Astrocyte (in vitro differentiated cells and primary cell): ENCODE measurements around the gene RPN2. TPM values are rescaled to one million over a fixed set of nuclear protein-coding genes. Genes with fewer than 3 reads are reported as not detected.

Experiments
- DNase-seq: peaks from one replicate; pipeline ENCODE4 v3.0.0-alpha.2; 2010; ENCODE audit warnings: low read depth
- FAIRE-seq: peaks from 2 replicates; lab custom pipeline; 2011; peaks lifted over from hg19 to GRCh38; lab: Jason Lieb, UNC
- H2AFZ ChIP-seq: 2 replicates; pipeline ENCODE4 v1.6.0; 2012; ENCODE audit warnings: low read depth, low read length, inconsistent platforms
- H3K27ac ChIP-seq: 2 replicates; pipeline ENCODE4 v1.5.1; 2011; ENCODE audit warnings: low read depth, low read length, inconsistent platforms
- H3K27me3 ChIP-seq: 2 replicates; pipeline ENCODE4 v1.6.0; 2011; ENCODE audit warnings: low read length, inconsistent platforms; ENCODE audit not compliant: insufficient read depth
- H3K36me3 ChIP-seq: 2 replicates; pipeline ENCODE4 v1.5.1; 2011; ENCODE audit warnings: low read length, inconsistent platforms; ENCODE audit not compliant: insufficient read depth
- H3K4me1 ChIP-seq: 2 replicates; pipeline ENCODE4 v1.5.1; 2011; ENCODE audit warnings: low read length, inconsistent platforms; ENCODE audit not compliant: insufficient read depth
- H3K4me2 ChIP-seq: 2 replicates; pipeline ENCODE4 v1.6.0; 2012; ENCODE audit warnings: low read length, inconsistent platforms
- H3K4me3 ChIP-seq: 2 replicates; pipeline ENCODE4 v1.5.1; 2011; ENCODE audit warnings: low read depth, mild to moderate bottlenecking, low read length, inconsistent platforms; ENCODE audit not compliant: insufficient read depth
- H3K79me2 ChIP-seq: 2 replicates; pipeline ENCODE4 v1.6.0; 2012; ENCODE audit warnings: mild to moderate bottlenecking, low read length, inconsistent platforms; ENCODE audit not compliant: insufficient read depth
- H3K9ac ChIP-seq: 2 replicates; pipeline ENCODE4 v1.6.0; 2012; ENCODE audit warnings: mild to moderate bottlenecking, low read length, inconsistent platforms
- H3K9me3 ChIP-seq: 2 replicates; pipeline ENCODE4 v1.5.1; 2012; ENCODE audit warnings: low read depth, mild to moderate bottlenecking, low read length, inconsistent platforms; ENCODE audit not compliant: insufficient read depth
- H4K20me1 ChIP-seq: 2 replicates; pipeline ENCODE4 v1.6.0; 2012; ENCODE audit warnings: low read length, inconsistent platforms; ENCODE audit not compliant: insufficient read depth
- H3K27ac Mint-ChIP-seq: one replicate; pipeline ENCODE4 v1.8.0; 2021; ENCODE audit warnings: mild to moderate bottlenecking, mixed read lengths; ENCODE audit not compliant: unreplicated experiment
- H3K27me3 Mint-ChIP-seq: one replicate; pipeline ENCODE4 v1.8.0; 2021; ENCODE audit warnings: low read depth, mixed read lengths; ENCODE audit not compliant: unreplicated experiment
- H3K36me3 Mint-ChIP-seq: one replicate; pipeline ENCODE4 v1.8.0; 2021; ENCODE audit warnings: low read depth, mixed read lengths; ENCODE audit not compliant: unreplicated experiment
- H3K4me1 Mint-ChIP-seq: one replicate; pipeline ENCODE4 v1.8.0; 2021; ENCODE audit warnings: low read depth, mixed read lengths; ENCODE audit not compliant: unreplicated experiment
- H3K4me3 Mint-ChIP-seq: one replicate; pipeline ENCODE4 v1.8.0; 2021; ENCODE audit warnings: mild to moderate bottlenecking, moderate library complexity, mixed read lengths; ENCODE audit not compliant: unreplicated experiment
- H3K9me3 Mint-ChIP-seq: one replicate; pipeline ENCODE4 v1.8.0; 2021; ENCODE audit warnings: mild to moderate bottlenecking, mixed read lengths; ENCODE audit not compliant: unreplicated experiment
- EZH2 ChIP-seq: IDR thresholded peaks from 2 replicates; pipeline ENCODE4 v1.6.1; 2012; ENCODE audit warnings: mild to moderate bottlenecking, low read length, inconsistent platforms; ENCODE audit not compliant: insufficient read depth
- total RNA-seq: library from RNA; stranded (reverse); gene quantifications from 2 replicates; pipeline ENCODE4 v1.2.1, GENCODE V29; 2021
- TF ChIP-seq, protein P1 (sequence below): IDR thresholded peaks from 2 replicates; pipeline ENCODE4 v1.5.1; 2011; ENCODE audit warnings: low read depth, mild to moderate bottlenecking, inconsistent platforms, low read length, moderate library complexity; ENCODE audit not compliant: insufficient read depth

RPN2 gene
- total RNA-seq, 1 donor from 2014 or later: 259 TPM

DNA sequence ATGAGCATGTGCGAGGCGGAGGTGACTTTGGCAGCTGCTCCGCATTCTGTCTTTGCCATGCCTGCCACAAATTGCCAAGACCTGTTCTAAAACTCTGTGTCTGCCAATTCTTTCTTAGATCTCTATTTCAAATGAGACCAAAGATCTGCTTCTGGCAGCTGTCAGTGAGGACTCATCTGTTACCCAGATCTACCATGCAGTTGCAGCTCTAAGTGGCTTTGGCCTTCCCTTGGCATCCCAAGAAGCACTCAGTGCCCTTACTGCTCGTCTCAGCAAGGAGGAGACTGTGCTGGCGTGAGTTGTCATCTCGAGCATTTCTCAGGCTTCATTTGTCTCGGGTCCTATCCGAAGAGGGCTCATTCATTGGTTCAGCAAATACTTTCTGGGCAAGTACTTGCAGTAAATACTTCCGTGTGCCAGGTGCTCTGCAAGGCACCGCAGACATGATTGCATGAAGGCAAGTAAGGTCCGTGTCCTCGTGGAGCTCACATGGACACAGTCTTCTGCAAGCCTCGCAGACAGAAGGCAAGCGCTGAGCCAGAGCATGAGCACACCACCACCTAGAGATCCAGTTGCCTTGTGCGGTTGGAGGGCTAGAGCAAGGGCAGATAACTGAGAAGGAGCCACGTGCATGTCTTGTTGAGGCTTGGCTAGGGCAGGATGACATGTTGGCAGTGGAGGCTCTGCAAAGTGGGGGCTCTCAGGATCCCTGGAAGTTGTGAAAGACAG is 20.0 kb downstream of the RPN2 start:
- peaks cover 14% of the 10 kb centered on the region for H3K36me3 Mint-ChIP-seq
- no peak overlapping the region for H3K27ac Mint-ChIP-seq

DNA sequence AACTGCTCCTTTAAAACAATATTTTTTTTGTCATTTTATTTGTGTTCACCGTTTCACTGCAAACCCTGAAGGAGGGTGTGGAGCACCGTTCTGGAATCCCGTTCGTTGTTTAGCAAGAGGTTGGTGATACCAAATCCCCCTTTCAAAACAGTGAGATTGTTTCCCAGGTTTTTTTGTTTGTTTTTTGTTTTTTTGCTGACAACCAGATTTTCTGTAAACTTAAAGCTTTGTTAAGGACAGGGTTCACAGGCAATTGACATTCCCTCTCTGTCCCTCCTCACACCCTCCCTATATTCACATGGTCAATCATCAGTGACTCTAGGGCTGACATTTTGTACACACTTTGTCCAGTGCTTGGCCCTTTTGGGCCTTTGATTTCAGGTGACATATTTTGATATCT is 21.2 kb downstream of the RPN2 start:
- Histone ChIP-seq H4K20me1 (peaks cover 88% of the 10 kb centered on the region), H3K27ac (no peak overlapping the region), H3K9me3 (no peaks in the 10 kb centered on the region), H3K4me3 (no peak overlapping the region), H3K79me2 (peaks cover 66% of the 10 kb centered on the region), H3K36me3 (peaks cover 40% of the 10 kb centered on the region), H2AFZ (no peak overlapping the region), H3K4me1 (peaks cover 15% of the 10 kb centered on the region), H3K4me2 (no peak overlapping the region), H3K9ac (no peak overlapping the region), H3K27me3 (no peaks in the 10 kb centered on the region)
- peaks cover 21% of the 10 kb centered on the region for H3K36me3 Mint-ChIP-seq
- TF ChIP-seq, protein P1, sequence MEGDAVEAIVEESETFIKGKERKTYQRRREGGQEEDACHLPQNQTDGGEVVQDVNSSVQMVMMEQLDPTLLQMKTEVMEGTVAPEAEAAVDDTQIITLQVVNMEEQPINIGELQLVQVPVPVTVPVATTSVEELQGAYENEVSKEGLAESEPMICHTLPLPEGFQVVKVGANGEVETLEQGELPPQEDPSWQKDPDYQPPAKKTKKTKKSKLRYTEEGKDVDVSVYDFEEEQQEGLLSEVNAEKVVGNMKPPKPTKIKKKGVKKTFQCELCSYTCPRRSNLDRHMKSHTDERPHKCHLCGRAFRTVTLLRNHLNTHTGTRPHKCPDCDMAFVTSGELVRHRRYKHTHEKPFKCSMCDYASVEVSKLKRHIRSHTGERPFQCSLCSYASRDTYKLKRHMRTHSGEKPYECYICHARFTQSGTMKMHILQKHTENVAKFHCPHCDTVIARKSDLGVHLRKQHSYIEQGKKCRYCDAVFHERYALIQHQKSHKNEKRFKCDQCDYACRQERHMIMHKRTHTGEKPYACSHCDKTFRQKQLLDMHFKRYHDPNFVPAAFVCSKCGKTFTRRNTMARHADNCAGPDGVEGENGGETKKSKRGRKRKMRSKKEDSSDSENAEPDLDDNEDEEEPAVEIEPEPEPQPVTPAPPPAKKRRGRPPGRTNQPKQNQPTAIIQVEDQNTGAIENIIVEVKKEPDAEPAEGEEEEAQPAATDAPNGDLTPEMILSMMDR: no peak
- no peak for TF ChIP-seq EZH2
- no peak overlapping the region for H3K4me3 Mint-ChIP-seq
- DNase-seq: no peak
- H3K9me3 Mint-ChIP-seq: no peaks in the 10 kb centered on the region
- no peak overlapping the region for H3K27ac Mint-ChIP-seq
- peaks cover 29% of the 10 kb centered on the region for H3K4me1 Mint-ChIP-seq
- FAIRE-seq: no peak
- no peaks in the 10 kb centered on the region for H3K27me3 Mint-ChIP-seq

More for the DNA sequence above, 20.0 kb downstream of the RPN2 start:
- H3K36me3 ChIP-seq: peaks cover 31% of the 10 kb centered on the region
- peaks cover 89% of the 10 kb centered on the region for H4K20me1 ChIP-seq
- H3K9me3 ChIP-seq: no peaks in the 10 kb centered on the region
- peaks cover 15% of the 10 kb centered on the region for H3K4me1 ChIP-seq
- H3K4me3 ChIP-seq: no peak overlapping the region
- H3K9ac ChIP-seq: no peak overlapping the region
- no peak overlapping the region for H3K4me2 ChIP-seq
- no peaks in the 10 kb centered on the region for H3K27me3 ChIP-seq
- TF ChIP-seq EZH2: no peak
- H3K27ac ChIP-seq: no peak overlapping the region
- Mint-ChIP-seq H3K4me1 (peaks cover 22% of the 10 kb centered on the region), H3K27me3 (no peaks in the 10 kb centered on the region), H3K9me3 (no peaks in the 10 kb centered on the region), H3K4me3 (no peak overlapping the region)
- H3K79me2 ChIP-seq: peaks cover 72% of the 10 kb centered on the region
- H2AFZ ChIP-seq: no peak overlapping the region
- no peak for FAIRE-seq
- DNase-seq: no peak

DNA sequence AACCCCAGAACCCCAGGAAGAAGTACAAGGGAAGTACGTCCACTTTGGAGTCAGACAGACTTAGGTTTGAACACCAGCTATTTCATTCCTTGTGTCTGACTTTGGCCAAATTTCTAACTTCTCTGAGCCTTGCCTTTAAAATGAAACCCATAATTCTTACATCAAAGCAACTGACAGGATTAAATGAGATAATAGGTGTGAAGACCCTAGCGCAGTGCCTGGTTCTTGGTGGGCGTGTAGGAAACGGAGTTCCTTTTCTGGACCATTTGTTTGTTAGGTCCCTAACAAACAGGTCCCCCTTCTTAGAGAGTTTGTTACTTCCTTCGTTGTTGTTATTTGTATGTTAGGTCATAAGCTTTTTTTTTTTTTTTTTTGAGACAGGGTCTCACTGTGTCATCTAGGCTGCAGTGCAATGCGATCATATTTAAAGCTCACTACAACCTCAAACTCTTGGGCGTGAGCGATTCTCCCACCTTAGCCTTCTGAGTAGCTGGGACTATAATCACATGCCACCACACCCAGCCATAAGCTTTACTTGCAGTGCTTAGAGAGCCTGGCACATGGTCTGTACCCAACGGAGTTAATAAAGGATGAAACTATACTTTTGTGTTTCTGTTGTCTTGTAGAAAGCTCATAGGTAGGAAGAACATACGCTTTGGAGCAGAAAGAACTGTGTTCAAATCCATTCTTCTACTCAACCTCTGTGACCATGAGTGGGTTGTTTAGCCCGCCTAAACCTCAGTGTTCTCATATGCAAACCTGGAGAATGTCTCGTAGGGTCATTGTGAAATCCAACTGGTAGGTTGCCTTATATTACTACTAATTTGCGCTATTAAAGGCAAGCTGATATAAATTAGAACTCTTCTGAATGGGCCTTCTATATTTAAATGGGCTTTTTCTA is 22.0 kb downstream of the RPN2 start:
- H3K27ac Mint-ChIP-seq: peak overlapping the region; percentile 86
- Histone ChIP-seq H3K9me3 (no peaks in the 10 kb centered on the region), H3K79me2 (peaks cover 58% of the 10 kb centered on the region), H3K4me3 (no peak overlapping the region), H3K9ac (peak overlapping the region; percentile 75), H3K36me3 (peaks cover 47% of the 10 kb centered on the region), H3K4me2 (peak overlapping the region; percentile 79), H4K20me1 (peaks cover 80% of the 10 kb centered on the region), H2AFZ (no peak overlapping the region), H3K27ac (peak overlapping the region; percentile 91), H3K27me3 (no peaks in the 10 kb centered on the region), H3K4me1 (peaks cover 15% of the 10 kb centered on the region)
- H3K4me1 Mint-ChIP-seq: peaks cover 27% of the 10 kb centered on the region
- peak overlapping the region; percentile 55 for H3K4me3 Mint-ChIP-seq
- DNase-seq (no peak), FAIRE-seq (no peak)
- H3K36me3 Mint-ChIP-seq: peaks cover 22% of the 10 kb centered on the region
- no peaks in the 10 kb centered on the region for H3K27me3 Mint-ChIP-seq
- no peaks in the 10 kb centered on the region for H3K9me3 Mint-ChIP-seq
- TF ChIP-seq EZH2: no peak
- TF ChIP-seq, protein P1: no peak
